ENCODE measurements around the gene BRSK1.

The BRSK1 gene

GRCh38 chr19:55275851-55276719, 7.7 kb upstream of the BRSK1 start:
- peak; percentile 68 for DNase-seq (ENCODE audit: low read depth)
- H3K4me3 ChIP-seq (ENCODE audit: low read depth, low read length) = no peak overlapping the region
- TF ChIP-seq, protein P1, sequence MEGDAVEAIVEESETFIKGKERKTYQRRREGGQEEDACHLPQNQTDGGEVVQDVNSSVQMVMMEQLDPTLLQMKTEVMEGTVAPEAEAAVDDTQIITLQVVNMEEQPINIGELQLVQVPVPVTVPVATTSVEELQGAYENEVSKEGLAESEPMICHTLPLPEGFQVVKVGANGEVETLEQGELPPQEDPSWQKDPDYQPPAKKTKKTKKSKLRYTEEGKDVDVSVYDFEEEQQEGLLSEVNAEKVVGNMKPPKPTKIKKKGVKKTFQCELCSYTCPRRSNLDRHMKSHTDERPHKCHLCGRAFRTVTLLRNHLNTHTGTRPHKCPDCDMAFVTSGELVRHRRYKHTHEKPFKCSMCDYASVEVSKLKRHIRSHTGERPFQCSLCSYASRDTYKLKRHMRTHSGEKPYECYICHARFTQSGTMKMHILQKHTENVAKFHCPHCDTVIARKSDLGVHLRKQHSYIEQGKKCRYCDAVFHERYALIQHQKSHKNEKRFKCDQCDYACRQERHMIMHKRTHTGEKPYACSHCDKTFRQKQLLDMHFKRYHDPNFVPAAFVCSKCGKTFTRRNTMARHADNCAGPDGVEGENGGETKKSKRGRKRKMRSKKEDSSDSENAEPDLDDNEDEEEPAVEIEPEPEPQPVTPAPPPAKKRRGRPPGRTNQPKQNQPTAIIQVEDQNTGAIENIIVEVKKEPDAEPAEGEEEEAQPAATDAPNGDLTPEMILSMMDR (IDR thresholded peaks at IDR 0.05; ENCODE audit: low read depth, low read length, missing control alignments) = no peak

DNA sequence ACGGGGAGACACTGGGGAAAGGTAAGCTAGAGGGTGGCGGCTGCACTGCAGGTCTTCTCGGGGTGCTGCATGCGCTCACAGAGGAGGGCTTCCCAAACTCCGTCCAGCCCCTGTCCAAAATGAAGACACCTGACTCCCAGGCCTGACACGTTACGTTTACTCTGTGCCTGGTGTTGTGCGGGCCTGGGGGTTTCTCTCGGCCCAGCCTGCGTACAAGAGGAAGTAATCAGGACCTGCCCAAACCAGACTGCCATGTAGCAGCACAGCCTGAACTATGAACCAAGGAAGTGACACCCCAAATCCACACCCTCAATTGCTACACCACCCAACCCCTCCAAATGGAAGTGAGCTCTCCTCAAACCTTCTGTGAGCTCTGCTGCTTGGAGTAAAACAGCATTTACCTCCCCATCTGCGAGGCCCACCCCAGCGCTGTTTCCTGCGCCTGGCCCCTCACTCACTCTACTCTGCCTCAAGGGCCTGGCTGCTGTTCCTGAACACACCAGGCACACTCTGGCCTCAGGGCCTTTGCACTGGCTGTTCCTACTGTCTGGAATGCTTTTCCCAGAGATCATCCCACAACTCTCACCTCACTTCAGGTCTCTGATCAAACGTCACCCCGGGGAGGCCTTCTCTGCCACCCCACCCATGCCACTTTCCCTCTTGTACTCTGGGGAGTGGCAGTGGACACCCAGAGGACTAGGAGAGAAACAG, 6.9 kb upstream of the BRSK1 start:
- TF ChIP-seq, protein P1 (IDR thresholded peaks at IDR 0.05; ENCODE audit: low read depth, low read length, missing control alignments) = no peak

DNA sequence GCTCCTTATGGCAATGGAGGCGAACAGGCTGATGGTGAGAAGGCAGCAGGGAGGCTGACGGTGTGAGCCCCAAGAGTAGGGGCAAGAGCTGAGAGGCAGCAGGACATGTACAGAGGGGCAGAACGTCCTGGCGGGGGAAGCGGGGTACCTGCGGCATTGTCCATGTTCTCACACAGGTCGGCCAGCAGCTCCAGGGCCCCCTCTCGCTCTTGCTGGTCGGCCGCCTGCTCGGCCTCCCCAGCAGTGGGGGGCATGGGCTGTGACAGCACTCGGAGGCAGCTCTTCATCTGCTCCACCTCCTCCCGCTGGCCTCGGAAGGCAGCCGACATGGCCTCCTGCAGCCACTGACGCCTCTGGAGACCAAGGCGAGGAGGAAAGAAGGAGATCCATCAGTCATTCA, 6.3 kb upstream of the BRSK1 start:
- H3K4me3 ChIP-seq (ENCODE audit: low read depth, low read length) = no peak overlapping the region
- DNase-seq (ENCODE audit: low read depth) = no peak
- TF ChIP-seq, protein P1 (IDR thresholded peaks at IDR 0.05; ENCODE audit: low read depth, low read length, missing control alignments) = no peak

More for the DNA sequence above, 6.9 kb upstream of the BRSK1 start:
- peak overlapping the region; percentile 11; the same call in 1 of the 2 replicates for H3K4me3 ChIP-seq (ENCODE audit: low read depth, low read length)
- no peak for DNase-seq (ENCODE audit: low read depth)

- no peak overlapping the region for H3K4me3 ChIP-seq (ENCODE audit: low read depth, low read length)
- TF ChIP-seq, protein P1 (IDR thresholded peaks at IDR 0.05; ENCODE audit: low read depth, low read length, missing control alignments) = no peak
- no peak for DNase-seq (ENCODE audit: low read depth)
Measured at GRCh38 chr19:55278391-55279135, 5.2 kb upstream of the BRSK1 start.

DNA sequence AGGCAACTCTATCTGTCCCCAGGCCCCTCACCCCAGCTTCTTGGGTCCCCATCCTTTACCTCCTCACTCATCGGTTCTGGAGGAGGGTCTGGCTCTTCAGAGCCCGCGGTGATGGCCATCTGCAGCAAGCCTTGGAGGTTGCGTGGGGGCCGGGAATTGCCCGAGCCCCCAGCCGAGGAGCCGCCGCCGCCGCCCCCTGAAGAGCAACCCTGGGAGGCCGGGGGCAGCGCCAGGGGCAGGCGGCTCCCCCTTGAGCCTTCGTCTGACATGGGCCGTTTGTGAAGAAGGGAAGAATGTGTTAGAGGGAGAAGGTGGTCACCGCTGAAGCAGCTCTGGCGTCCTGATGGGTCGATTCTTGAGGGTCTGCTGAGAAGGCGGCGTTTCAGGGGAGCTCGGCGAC, 4.5 kb upstream of the BRSK1 start:
- TF ChIP-seq, protein P1 (IDR thresholded peaks at IDR 0.05; ENCODE audit: low read depth, low read length, missing control alignments) = no peak
- no peak for DNase-seq (ENCODE audit: low read depth)
- H3K4me3 ChIP-seq (ENCODE audit: low read depth, low read length) = peak overlapping the region; percentile 73

- TF ChIP-seq, protein P1 (IDR thresholded peaks at IDR 0.05; ENCODE audit: low read depth, low read length, missing control alignments) = no peak
- peak; percentile 93 for DNase-seq (ENCODE audit: low read depth)
- peak within 1 kb of the TSS; percentile 73 for H3K4me3 ChIP-seq (ENCODE audit: low read depth, low read length)
Measured at GRCh38 chr19:55279770-55280643, 3.8 kb upstream of the BRSK1 start, which contains the start of gene HSPBP1. HSPBP1 (minus strand) TSS chr19:55280110; CDS start chr19:55279608, 502 bp downstream.

Measured in GM12864 (cell line).